ENCODE data around the gene TREH. TPM values are rescaled to one million over a fixed set of nuclear protein-coding genes. Genes with fewer than 3 reads are reported as not detected.
A peak's percentile ranks its signal among the peaks of the same experiment; 100 is the strongest.

The TREH gene
- total and polyA plus RNA-seq, 2 experiments from 2014 or later: 0.42 TPM; not detected in 1

GRCh38 chr11:118609380-118610224, 69.8 kb downstream of the TREH start:
- H3K27ac ChIP-seq: no peak overlapping the region
- H3K4me3 ChIP-seq: no peak overlapping the region

DNA sequence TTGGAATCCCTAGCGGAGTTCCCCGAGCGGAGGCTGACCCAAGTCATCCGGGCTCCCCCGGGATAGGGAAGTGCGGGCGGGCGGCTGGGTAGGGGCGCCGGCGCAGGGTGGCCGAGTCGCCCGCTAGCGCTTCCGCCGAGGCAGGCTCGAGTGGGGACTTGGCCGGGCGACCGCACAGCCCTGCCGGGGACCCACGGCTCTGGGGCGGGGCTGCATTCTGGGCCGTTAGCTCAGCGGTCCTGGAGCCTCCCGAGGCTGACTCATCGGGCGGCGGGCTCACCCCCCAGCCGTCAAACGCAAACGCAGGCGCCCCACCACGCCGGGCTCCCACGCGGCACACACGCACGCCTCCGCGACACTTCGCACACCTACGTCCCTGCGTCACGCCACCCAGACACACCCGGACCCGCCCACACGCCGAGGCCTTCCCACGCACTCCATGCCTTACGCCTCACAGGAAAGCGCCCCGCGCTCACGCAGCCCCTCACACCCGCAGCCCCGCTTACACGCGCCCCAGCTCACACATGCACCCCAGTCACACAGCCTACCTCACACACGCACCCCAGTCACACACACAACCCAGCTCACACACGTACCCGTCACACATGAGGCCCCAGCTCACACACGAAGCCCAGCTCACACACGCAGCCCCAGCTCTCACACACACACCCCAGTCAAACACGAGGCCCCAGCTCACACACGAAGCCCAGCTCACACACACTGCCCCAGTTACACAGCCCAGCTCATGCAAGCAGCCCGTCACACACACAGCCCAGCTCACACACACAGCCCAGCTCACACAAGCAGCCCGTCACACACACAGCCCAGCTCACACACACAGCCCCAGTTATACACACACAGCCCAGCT, 70.9 kb downstream of the TREH start:
- Histone ChIP-seq H3K36me3 (no peaks in the 10 kb centered on the region), H3K27ac (no peak overlapping the region), H3K9me3 (ENCODE audit: low read depth) (no peaks in the 10 kb centered on the region), H3K27me3 (peaks cover 45% of the 10 kb centered on the region), H3K4me1 (ENCODE audit: low read depth) (peaks cover 32% of the 10 kb centered on the region), H3K4me3 (peak overlapping the region; percentile 50)
- TF ChIP-seq, protein P1, sequence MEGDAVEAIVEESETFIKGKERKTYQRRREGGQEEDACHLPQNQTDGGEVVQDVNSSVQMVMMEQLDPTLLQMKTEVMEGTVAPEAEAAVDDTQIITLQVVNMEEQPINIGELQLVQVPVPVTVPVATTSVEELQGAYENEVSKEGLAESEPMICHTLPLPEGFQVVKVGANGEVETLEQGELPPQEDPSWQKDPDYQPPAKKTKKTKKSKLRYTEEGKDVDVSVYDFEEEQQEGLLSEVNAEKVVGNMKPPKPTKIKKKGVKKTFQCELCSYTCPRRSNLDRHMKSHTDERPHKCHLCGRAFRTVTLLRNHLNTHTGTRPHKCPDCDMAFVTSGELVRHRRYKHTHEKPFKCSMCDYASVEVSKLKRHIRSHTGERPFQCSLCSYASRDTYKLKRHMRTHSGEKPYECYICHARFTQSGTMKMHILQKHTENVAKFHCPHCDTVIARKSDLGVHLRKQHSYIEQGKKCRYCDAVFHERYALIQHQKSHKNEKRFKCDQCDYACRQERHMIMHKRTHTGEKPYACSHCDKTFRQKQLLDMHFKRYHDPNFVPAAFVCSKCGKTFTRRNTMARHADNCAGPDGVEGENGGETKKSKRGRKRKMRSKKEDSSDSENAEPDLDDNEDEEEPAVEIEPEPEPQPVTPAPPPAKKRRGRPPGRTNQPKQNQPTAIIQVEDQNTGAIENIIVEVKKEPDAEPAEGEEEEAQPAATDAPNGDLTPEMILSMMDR (IDR thresholded peaks at IDR 0.05; ENCODE audit: low read depth, low read length): no peak
- peak; percentile 51 to 89 for DNase-seq (ENCODE audit: low read depth in 1 of 2, low spot score in 1 of 2)

More at GRCh38 chr11:118609380-118610224, 69.8 kb downstream of the TREH start:
- TF ChIP-seq, protein P1 (IDR thresholded peaks at IDR 0.05; ENCODE audit: low read depth, low read length): no peak
- H3K36me3 ChIP-seq: no peaks in the 10 kb centered on the region
- H3K9me3 ChIP-seq (ENCODE audit: low read depth): no peaks in the 10 kb centered on the region
- DNase-seq (ENCODE audit: low read depth in 1 of 2, low spot score in 1 of 2): peak in 1 of 2 donors; percentile 55
- H3K27me3 ChIP-seq: peaks cover 45% of the 10 kb centered on the region
- peaks cover 34% of the 10 kb centered on the region for H3K4me1 ChIP-seq (ENCODE audit: low read depth)

GRCh38 chr11:118607401-118608359, 71.8 kb downstream of the TREH start, which contains the start of gene PHLDB1:
PHLDB1 (plus strand) TSS chr11:118607615; CDS start chr11:118613837, 6,222 bp downstream.
- TF ChIP-seq, protein P1 (IDR thresholded peaks at IDR 0.05; ENCODE audit: low read depth, low read length): peak; percentile 72
- H3K27ac ChIP-seq: no peak within 1 kb of the TSS
- no peaks in the 10 kb centered on the region for H3K36me3 ChIP-seq
- no peaks in the 10 kb centered on the region for H3K9me3 ChIP-seq (ENCODE audit: low read depth)
- DNase-seq (ENCODE audit: low read depth in 1 of 2, low spot score in 1 of 2): peak; percentile 49 to 82
- H3K27me3 ChIP-seq: peaks cover 45% of the 10 kb centered on the region
- peaks cover 27% of the 10 kb centered on the region for H3K4me1 ChIP-seq (ENCODE audit: low read depth)
- H3K4me3 ChIP-seq: peak within 1 kb of the TSS; percentile 50

Other genes with a start within 250 kb of the TREH start
- gene KMT2A, start 243.2 kb downstream of the TREH start, total RNA-seq: 23.4 and 48.2 TPM in 2 replicates
- 28.0 and 31.6 TPM in 2 replicates for gene KMT2A, start 243.2 kb downstream of the TREH start, polyA plus RNA-seq
- 8.2 and 11.3 TPM in 2 replicates for gene TTC36, start 152.2 kb downstream of the TREH start, total RNA-seq
- gene TTC36, start 152.2 kb downstream of the TREH start, polyA plus RNA-seq: 4.6 and 5.6 TPM in 2 replicates
- 50.0 and 51.3 TPM in 2 replicates for gene TMEM25, start 148.5 kb downstream of the TREH start, total RNA-seq
- 34.9 and 41.1 TPM in 2 replicates for gene TMEM25, start 148.5 kb downstream of the TREH start, polyA plus RNA-seq
- gene IFT46, start 113.7 kb downstream of the TREH start, total RNA-seq: 22.0 and 25.2 TPM in 2 replicates
- gene IFT46, start 113.7 kb downstream of the TREH start, polyA plus RNA-seq: 24.5 and 24.8 TPM in 2 replicates
- 77.6 and 94.3 TPM in 2 replicates for gene ARCN1, start 107.2 kb downstream of the TREH start, total RNA-seq
- gene ARCN1, start 107.2 kb downstream of the TREH start, polyA plus RNA-seq: 117 and 124 TPM in 2 replicates
- 95.7 and 126 TPM in 2 replicates for gene PHLDB1, start 72.0 kb downstream of the TREH start, total RNA-seq
- 56.7 and 60.2 TPM in 2 replicates for gene PHLDB1, start 72.0 kb downstream of the TREH start, polyA plus RNA-seq
- gene DDX6, start 111.5 kb upstream of the TREH start, total RNA-seq: 98.2 and 113 TPM in 2 replicates
- gene DDX6, start 111.5 kb upstream of the TREH start, polyA plus RNA-seq: 27.4 and 33.5 TPM in 2 replicates
- gene CXCR5, start 204.2 kb upstream of the TREH start, total RNA-seq: not detected in 2 replicates
- gene CXCR5, start 204.2 kb upstream of the TREH start, polyA plus RNA-seq: not detected in 2 replicates
- gene BCL9L, start 246.3 kb upstream of the TREH start, total RNA-seq: 15.9 and 22.9 TPM in 2 replicates
- 10.0 and 11.2 TPM in 2 replicates for gene BCL9L, start 246.3 kb upstream of the TREH start, polyA plus RNA-seq

Measured in cardiac muscle cell (in vitro differentiated cells and primary cell).